Measurements from ENCODE around the gene TNS1. TPM values are rescaled to one million over a fixed set of nuclear protein-coding genes. Genes with fewer than 3 reads are reported as not detected.

The TNS1 gene
- total RNA-seq, 1 donor: 116 TPM

DNA sequence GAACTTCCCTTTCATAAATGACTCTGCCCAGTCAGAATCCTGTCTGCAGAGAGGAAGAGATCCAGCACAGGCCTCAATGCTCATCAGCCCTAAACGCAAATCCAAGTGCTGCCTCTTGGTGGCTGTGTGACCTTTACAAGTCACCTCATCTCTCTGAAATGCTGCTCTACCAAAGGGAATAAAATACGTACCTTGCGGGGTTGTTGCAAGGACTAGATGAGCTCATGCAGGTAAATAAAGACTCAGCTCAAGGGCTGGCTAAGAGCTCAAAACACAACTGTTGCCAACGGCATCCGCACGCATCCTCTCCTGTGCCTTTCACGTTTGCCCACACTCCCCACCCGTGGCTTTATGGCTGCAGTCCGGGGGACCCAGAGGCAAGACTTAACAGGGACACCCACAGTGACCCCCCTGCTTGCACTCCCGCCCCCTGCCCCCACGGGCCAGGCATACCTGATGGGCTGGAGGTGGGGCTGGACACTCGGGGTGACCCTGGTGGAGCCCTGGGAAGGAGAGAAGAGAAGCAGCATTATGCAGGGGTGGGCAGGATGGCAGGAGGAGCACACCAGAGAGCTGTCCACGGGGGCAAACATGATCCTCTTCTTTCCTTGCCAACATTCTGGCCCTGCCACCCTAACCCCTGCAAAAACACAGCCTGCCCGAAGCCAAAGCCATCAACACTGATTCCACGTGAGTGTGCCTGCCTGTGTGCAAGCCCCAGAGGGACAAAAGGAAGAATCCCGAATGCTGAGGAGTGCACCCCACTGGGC, 102.6 kb downstream of the TNS1 start:
- TF ChIP-seq, protein P1, sequence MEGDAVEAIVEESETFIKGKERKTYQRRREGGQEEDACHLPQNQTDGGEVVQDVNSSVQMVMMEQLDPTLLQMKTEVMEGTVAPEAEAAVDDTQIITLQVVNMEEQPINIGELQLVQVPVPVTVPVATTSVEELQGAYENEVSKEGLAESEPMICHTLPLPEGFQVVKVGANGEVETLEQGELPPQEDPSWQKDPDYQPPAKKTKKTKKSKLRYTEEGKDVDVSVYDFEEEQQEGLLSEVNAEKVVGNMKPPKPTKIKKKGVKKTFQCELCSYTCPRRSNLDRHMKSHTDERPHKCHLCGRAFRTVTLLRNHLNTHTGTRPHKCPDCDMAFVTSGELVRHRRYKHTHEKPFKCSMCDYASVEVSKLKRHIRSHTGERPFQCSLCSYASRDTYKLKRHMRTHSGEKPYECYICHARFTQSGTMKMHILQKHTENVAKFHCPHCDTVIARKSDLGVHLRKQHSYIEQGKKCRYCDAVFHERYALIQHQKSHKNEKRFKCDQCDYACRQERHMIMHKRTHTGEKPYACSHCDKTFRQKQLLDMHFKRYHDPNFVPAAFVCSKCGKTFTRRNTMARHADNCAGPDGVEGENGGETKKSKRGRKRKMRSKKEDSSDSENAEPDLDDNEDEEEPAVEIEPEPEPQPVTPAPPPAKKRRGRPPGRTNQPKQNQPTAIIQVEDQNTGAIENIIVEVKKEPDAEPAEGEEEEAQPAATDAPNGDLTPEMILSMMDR (IDR thresholded peaks at IDR 0.05; ENCODE audit: insufficient read depth, low read length): no peak
- no peak overlapping the region for H3K4me3 ChIP-seq (ENCODE audit: low read depth, low read length)
- no peak for DNase-seq (ENCODE audit: low read depth)

DNA sequence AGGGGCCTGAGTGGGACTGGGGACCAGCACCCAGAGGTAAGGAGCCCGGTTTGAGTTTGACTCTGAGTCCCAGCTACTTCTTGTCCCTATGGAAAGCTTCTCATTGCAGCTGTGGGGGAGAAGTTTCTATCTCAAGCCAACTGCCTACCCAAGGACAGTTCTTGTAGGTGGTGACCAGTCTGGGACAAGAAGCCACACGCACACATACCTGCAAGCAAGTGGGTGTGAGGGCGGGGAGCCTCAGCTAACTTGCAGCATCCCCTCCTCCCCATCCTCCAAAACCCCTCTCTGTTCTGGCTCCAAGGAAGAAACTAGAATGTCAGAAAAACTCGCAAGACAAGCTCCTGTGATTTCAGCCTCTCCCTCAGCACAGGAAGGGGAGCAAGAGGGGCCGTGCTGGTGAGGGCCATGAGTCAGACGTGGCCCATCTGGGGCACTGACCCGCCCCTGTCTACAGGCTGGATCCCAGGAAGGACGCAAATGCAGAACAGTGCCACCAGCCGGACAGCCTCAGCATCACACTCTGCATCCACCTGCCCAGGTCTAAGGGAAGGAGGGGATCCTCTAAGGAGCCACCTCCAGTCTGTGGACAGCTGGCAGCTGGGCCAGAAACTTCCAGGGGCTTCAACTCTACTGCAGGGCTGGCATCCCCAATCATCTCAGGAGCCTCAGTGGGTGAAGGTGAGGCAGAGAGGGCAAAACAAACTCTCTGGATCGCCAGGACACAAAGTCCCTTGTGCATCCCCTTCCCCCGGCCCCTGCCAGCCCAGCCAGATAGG, 103.4 kb downstream of the TNS1 start:
- TF ChIP-seq, protein P1 (IDR thresholded peaks at IDR 0.05; ENCODE audit: insufficient read depth, low read length): peak; percentile 85
- DNase-seq (ENCODE audit: low read depth): peak; percentile 83
- no peak overlapping the region for H3K4me3 ChIP-seq (ENCODE audit: low read depth, low read length)

DNA sequence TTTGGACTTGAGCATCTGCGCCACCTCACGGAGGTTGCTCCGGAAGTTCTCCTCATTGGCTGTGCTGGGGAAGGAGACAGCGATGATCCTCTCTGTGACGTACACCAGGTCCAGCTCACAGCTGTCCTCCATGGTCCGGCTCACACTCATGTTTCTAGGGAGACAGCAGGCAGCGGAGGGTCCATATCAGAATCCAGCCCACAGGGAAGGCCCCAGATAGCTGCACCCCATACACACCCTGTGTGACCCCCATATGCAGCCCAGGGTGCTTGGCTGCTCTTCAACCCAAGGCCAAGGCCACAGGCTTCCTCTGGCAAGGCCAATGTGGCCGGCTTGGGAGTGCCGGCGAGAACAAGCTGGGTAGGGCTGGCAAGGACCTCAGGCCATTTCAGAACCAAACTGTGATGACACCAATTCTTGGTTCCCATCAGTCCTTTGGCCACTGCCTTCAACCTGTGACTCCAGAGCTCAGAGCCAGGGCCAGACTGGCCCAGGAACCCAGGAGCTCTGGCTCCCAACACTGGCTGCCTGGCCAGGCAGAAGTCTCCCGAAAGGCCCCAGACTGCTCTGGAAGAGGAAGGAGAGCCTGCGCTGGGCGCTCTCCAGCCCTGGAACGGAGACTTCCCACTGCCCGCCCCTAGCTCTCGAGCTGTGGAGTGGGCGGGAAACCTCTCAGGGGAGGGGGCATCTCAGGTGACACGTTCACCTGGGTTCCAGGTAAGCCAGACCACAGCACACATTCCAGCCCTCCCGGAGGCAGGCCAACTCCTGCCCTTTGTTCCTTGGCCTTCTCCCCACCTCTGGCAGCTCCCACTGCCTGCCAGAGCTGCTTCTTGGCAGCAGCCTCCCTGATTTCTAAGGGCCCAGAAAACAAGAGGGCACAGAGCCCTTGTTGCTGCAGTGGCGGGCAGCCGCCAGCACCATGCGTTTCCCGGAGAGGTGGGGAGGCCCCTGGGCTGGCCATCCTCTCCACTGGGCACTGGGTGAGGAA, 104.7 kb downstream of the TNS1 start:
- no peak overlapping the region for H3K4me3 ChIP-seq (ENCODE audit: low read depth, low read length)
- TF ChIP-seq, protein P1 (IDR thresholded peaks at IDR 0.05; ENCODE audit: insufficient read depth, low read length): no peak
- no peak for DNase-seq (ENCODE audit: low read depth)

DNA sequence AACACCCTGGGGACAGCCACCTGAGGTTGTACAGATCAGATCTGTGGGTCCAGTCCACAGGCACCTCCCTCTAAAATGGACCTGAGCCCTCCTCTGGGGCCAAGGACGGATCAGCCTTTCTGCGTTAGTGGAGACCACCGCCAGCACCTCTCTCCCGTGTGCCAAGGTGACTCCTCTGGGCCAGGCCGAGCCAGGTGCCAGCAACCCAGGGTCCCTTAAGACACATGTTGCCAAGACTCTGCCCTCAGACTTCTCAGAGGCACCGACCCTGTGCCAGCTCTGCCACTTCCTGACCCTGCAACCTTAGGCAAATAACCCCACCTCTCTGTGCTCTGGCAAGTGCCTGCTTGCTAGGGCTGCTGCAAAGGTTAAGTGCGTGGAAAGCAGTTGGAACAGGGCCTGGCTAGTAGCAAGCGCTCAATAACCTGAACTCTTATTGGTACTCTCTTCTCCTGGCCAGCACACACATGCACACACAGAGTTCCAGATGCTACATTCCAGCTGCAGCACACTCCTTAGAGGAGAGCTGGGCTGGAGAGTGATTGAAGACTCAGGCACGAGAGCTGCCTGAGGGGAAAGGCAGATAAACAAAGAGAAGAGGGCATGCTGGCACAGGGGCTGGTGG, 105.6 kb downstream of the TNS1 start:
- TF ChIP-seq, protein P1 (IDR thresholded peaks at IDR 0.05; ENCODE audit: insufficient read depth, low read length): no peak
- H3K4me3 ChIP-seq (ENCODE audit: low read depth, low read length): no peak overlapping the region
- DNase-seq (ENCODE audit: low read depth): no peak

DNA sequence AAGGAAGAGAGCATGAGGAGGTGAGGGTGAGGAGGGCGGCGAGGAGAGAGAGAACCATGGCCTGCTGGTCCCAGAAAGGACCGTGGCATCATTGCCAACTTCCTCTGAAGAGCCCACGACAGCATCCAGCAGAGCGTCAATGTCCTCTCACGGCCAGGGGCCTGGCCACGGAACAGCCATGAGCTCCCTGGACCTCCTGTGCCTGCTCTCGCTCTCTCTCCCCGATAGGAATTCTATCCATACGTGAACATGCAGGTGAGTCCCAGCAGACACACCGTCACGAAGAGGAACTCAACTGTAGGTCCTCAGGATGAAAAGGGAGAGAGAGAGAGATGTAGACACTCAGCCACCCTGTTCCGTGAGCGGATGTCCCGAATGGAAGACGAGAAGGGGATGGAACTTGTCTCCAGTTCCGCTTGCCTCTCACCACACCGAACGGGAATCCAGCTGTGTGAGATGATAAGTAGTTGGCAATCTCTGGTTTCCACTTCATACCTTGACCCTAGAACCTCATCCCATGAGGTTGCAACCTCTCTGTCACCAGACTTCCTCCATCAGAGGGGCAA, 107.6 kb downstream of the TNS1 start:
- H3K4me3 ChIP-seq (ENCODE audit: low read depth, low read length): no peak overlapping the region
- TF ChIP-seq, protein P1 (IDR thresholded peaks at IDR 0.05; ENCODE audit: insufficient read depth, low read length): no peak
- DNase-seq (ENCODE audit: low read depth): no peak

DNA sequence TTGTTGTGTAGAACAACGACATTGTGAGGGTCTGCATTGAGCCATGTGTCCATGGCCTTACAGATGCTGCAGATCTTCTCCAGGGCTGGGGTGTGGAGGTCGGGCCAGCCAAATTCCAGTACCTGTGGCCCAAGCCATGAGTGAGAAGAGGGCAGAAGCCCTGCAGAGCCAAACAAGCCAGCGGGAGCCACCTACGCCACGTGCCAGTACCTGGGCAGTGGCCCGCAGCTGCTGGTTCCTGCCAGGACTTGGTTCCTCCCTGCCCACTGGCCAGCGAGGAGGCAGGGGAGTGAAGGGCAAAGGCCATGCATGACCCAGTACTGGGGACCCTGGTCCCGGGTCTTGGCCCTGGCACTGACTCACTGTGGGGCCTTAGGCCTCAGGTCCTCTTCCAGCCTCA, 109.4 kb downstream of the TNS1 start:
- TF ChIP-seq, protein P1 (IDR thresholded peaks at IDR 0.05; ENCODE audit: insufficient read depth, low read length): no peak
- H3K4me3 ChIP-seq (ENCODE audit: low read depth, low read length): no peak overlapping the region
- DNase-seq (ENCODE audit: low read depth): no peak

Measured in fibroblast of the aortic adventitia (primary cell).